CD4-positive, alpha-beta T cell treated with Interferon alpha-2 for 1 hour (primary cell): ENCODE measurements around the gene MET.
"Not testable (repeated sequence)": the region's sequence is repeated elsewhere in the genome, so short reads cannot be mapped to it uniquely, and the experiment has no call there.

Source experiments
- DNase-seq, 2 donors: peaks; one replicate each; pipeline ENCODE4 v3.0.0-alpha.2; 2020 to 2022

The MET gene

DNA sequence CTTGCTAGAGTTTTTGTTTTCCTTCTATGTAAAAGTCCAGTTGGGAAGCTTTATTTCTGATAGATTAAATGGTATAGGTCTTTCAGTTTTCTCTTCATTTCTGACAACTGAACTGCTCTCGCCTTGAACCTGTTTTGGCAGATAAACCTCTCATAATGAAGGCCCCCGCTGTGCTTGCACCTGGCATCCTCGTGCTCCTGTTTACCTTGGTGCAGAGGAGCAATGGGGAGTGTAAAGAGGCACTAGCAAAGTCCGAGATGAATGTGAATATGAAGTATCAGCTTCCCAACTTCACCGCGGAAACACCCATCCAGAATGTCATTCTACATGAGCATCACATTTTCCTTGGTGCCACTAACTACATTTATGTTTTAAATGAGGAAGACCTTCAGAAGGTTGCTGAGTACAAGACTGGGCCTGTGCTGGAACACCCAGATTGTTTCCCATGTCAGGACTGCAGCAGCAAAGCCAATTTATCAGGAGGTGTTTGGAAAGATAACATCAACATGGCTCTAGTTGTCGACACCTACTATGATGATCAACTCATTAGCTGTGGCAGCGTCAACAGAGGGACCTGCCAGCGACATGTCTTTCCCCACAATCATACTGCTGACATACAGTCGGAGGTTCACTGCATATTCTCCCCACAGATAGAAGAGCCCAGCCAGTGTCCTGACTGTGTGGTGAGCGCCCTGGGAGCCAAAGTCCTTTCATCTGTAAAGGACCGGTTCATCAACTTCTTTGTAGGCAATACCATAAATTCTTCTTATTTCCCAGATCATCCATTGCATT is 27.1 kb downstream of the MET start:
- no peak for DNase-seq

DNA sequence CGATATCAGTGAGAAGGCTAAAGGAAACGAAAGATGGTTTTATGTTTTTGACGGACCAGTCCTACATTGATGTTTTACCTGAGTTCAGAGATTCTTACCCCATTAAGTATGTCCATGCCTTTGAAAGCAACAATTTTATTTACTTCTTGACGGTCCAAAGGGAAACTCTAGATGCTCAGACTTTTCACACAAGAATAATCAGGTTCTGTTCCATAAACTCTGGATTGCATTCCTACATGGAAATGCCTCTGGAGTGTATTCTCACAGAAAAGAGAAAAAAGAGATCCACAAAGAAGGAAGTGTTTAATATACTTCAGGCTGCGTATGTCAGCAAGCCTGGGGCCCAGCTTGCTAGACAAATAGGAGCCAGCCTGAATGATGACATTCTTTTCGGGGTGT is 27.7 kb downstream of the MET start:
- no peak for DNase-seq

DNA sequence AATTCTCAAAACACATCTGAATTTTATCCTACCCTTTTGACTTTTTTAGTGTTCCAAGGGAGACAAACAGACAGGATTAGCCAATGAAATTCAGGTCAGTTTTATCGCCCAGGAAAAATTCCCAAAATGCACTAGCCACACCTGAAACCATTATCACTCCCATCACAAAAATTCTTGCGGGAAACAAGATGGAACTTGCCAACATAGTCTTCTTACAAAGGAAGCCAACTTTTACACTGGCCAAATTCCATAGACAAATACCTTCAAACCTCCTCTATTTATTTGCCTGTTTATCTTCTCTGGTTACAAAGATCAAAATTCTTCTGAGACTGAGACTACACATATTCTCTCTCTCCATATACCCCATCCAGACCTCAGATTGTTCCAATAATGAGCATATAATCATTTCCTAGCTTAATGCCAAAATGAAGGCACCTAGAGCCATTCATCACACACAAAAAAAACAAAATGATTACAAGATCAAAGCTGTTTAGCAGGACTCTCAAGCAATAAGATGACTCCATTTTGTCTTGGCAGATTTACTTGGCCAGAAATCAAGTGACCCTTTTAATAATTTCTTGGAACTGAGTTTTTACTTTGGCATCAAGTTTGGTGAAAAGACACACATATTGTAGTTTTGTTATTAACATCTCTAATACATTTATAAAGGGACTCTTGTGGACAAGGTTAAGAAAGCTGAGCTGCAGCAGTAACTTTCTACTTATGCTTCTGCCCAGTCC is 30.2 kb downstream of the MET start:
- no peak for DNase-seq

DNA sequence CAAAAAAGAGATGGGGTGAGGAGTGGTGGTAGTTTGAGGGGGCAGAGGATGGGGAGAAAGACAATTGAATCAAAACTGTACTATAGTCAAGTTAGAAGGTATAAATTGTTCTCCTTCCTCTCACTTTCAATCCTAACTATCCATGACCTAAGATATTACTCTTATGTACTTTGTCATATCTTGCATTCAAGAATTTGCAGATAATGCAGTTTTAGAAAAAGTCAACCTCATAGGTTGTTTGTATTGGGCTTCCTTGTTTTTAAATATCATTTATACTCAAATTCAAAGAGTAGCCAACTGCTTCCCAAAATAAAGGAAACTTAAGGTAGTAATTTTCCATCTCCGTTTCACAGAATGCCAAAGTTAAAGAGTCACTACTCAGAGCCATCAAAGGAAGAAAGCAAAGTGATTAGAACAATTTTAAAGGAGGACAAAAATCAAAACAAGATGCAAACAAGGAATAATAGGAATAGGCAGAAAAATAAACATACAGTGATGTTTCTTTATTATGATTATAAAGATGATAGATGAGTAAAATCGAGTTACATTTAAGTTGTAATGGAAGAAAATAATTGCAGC is 32.7 kb downstream of the MET start:
- no peak for DNase-seq

DNA sequence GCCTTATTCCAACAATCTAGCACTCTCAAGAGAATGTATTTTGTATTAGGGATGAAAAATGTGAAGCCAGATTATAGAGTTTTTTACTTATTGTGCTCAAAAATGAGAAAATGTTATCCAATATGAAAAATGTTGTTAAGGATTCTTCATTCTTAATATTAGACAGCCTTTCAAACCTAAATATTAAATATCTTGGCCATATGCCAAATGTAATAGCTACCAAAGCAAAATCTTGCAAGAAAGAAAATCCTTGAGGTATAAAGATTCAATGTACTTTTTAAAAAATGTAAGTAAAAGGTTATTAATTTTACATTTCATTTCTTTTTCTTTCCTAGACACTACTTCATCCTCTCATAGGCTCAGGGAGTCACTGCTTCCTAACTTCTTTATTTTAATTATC is 33.4 kb downstream of the MET start:
- DNase-seq: no peak

DNA sequence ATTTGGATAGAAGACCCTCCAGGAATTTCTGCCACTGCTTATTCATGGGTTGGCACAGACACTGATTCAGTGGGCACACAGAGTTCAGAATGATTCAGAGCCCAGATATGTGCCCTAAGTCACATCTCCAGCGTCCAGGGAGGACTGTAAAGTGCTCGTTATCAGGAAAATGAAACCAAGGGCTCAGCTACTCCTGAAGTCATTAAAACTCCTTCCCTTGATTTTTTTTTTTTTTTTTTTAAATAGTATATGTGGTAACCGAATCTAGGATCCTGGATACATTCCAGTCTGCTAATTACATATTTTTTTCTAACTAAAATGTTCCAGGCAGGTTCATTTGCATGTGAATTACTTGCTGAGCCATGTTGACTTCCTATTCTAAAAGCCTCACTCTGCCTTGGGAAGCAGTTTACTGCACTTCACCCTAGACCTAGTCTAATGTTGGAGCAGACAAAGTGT is 34.7 kb downstream of the MET start:
- no peak for DNase-seq

DNA sequence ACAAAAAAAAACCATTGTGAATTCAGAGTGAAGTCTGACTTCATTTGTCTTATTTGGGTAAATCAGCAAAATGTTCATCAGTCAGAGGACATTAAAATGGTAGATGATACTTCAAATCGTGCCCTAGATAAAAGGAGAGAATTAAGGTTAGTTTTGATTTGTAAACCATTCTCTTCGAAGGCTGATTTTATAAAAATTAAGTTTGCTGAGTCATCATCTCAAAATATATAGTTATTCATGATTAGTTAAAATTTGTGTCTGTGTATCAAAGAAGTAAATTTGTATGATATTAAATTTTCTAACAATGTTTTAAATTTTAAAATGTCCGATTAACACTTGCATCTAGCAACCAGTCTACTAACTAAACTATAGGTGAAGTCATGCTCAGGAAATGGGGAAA is 35.3 kb downstream of the MET start:
- DNase-seq: no peak

DNA sequence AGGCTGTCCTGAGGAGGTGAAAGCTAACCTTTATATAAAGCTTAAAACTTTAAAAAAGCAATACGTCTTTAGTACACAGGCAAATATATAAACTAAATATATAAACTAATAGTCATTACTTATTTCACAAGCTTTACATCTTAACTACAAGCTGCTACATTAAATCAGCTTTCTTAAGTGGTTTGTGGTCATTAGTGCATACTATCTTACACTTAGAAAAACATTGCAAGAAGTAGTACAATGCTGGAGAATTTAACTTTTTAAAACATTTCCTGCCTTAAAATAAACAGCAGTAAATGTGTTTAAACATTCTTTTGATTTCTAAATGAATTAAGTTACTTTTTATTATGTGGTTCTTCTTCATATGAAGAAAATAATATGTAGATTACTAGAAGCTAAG is 36.3 kb downstream of the MET start:
- DNase-seq: no peak

DNA sequence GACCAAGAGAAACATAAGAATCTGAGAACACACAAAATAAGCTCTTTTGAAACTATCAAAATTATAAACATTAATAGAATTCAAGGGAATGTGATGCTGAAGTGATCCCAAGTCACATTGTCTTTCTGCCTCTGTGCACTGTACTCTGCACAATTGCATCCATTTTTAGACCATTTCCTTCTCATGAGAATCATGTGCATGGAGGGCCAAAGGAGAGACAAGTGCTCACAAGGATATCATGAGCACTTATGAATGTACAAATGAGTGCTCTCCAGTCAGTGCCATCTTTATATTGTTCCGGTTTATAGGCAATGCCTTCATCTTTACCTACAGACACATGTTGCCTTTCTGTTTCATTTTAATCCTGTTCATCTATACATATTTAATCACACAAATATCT is 36.9 kb downstream of the MET start:
- no peak for DNase-seq

DNA sequence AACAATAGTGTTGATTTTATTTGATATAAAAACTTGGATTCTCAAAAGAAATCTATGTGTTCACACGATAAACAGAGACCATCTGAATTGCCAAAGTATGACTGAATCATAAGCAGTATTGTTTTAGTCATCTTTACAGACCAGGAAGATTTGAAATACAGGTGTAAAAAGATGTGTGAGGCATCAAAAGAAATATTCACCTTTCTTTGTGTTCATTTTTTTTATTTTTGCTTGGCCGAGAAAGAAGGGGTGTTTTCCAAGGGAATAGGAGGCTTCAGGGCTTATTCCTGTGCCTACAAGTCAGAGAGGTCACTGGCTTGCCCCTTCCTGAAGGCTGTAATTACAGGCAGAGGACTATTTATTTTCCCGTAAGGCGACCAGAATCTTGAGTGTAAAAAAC is 37.3 kb downstream of the MET start:
- no peak for DNase-seq

DNA sequence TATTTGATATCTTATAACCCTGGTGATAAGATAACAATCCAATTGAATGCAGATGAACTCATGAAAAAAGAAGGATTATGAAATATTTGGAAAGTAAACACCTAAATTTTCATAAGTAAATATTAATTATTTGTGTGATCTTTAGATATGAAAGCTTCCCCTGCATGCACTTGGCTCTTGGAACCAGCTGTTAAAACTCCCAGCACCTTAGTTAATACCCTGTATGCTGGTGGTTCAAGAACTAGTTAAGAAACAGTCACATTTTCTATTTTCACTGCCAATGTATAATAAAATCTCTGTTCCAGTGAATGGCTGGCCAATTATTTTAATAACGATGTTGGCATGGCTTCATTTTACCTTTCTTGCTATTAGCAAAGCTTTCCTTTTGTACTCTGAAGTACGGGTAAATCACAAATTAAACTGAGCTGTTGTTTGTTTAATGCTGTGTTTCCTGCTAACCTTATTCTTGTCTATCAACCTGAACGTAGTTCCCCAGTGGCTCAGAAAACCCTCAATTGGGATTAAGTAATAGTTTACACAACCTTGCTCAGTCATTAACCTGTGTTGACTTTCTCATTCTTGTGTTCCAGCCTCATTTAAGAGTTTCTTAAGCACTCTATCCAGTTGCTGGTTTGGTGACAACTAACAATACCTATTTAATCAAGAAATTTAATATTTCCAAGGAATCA is 38.9 kb downstream of the MET start:
- no peak for DNase-seq

DNA sequence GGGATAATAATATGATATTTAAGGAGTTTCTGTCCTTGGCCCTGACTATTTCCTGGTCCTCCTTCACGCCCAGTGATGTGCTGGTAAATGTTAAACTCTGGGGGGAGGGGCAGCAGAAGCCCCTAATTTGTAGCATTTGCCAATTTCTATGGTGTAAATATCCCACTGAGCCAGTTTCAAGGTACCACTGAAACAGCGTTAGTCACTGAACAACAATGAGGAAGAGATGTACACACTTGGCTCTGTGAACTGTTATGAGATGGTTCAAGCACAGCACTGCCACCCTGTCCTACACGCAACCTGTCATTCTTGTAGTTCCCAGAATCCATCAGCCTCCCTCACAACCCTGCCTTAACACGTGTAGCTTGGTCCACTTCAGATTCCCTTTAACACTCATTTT is 39.8 kb downstream of the MET start:
- DNase-seq: no peak

DNA sequence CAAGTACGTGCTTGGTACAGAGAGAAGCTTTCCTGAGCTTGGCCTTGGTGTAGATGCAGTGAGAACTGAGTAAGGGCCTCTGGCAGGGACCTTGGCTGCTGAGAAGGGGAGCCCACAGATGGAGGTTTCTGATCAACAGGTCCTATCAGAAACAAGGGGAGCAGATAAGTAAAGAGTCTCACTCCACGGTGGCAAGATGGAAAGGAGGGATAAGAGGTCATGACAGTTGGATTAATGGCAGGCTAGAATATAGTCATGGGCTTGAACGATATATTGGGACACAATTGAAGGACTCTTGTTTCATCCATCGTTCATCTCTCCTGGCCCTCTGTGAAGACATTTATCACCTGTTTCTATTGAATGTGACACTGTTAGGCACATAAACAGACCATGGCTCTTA is 41.5 kb downstream of the MET start:
- no peak for DNase-seq

DNA sequence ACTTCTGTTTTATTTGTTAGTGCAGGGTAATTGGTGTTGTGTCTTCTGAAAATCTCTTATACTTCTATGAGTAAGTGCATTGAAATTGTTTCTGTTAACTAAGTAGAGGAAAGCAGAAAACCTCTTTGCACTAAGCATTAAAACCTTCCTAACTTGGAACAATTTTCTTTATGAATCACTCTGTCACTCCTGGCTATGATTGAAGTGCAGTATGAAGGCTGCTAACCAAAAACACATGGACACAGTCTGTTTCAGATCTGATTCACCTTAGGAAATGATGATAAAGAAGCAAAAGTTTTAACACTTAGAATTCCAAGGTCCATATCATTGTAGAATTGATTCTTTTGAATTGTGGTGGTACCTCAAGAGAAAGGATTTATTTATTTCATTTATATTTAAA is 41.9 kb downstream of the MET start:
- DNase-seq: no peak

DNA sequence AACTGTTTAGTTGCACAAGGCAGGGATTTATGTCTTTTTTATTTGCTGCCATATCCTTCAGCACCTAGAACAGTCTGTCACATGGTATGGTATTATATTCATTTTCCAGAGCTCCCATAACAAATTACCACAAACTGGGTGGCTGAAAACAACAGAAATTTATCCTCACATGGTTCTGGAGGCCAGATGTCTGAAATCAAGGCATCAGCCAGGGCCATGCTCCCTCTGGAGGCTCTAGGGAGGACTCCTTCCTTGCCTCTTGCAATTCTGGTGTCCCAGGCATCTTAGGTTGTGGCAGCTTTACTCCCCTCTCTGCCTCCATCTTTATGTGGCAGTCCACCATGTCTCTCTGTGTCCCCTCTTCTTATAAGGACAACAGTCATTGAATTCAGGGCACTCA is 43.1 kb downstream of the MET start:
- no peak for DNase-seq

DNA sequence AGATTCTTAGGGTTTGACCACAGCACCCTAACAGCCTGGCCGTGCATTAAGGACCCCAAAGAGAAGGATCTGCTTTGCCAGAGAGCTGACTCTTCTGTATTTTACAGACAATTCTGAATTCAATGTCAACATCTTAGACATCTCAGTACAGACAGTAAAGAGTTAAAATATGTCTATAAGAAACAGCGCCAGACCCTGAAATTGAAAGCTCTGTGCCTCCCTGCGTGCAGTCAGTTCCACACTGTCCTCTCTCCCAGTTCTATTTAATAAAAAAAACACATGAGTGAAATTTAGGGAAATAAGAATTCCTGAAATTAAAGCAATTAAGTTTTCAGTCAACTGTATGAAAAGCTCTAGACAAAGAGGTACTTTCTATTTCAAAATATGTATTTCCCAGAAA is 45.1 kb downstream of the MET start:
- no peak for DNase-seq

DNA sequence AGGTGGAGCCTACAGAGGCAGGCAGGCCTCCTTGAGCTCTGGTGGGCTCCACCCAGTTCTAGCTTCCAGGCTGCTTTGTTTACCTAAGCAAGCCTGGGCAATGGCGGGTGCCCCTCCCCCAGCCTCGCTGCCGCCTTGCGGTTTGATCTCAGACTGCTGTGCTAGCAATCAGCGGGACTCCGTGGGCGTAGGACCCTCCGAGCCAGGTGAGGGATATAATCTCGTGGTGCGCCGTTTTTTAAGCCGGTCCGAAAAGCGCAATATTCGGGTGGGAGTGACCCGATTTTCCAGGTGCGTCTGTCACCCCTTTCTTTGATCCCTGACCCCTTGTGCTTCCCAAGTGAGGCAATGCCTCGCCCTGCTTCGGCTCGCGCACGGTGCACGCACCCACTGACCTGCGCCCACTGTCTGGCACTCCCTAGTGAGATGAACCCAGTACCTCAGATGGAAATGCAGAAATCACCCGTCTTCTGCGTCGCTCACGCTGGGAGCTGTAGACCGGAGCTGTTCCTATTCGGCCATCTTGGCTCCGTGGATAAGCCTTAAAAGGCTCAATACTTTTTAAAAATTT is 52.0 kb downstream of the MET start:
- DNase-seq: not testable (repeated sequence)

DNA sequence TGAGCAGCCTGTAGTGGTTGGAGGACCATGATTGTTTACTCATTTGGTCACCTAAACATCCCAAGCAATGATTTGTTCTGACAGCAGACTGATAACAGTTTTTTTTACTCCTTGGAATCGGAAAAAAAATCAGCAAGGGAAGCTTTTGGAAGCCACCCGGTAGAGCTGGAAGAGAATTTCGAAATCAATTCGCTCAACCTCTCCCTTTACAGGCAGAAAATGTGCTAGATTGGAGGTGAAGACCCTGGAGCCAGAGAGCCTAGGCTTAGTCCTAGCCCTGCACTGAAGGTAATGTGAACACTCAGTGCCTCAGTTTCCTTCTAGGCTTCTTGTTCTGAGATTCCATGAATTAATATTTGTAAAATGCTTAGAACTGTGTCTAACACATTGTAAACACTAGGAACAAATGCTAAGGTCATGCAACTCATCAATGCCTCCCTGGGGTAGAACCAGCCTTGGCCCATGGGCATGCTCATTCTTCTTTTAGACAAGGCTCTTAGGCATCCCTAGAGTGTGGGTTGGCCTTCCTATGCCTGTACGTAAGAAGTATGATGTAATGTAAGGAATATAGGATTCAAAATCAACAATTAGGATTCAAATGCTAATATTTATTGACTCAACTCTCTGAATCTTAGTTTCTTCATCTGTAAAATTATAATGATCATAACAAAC is 52.7 kb downstream of the MET start:
- no peak for DNase-seq

DNA sequence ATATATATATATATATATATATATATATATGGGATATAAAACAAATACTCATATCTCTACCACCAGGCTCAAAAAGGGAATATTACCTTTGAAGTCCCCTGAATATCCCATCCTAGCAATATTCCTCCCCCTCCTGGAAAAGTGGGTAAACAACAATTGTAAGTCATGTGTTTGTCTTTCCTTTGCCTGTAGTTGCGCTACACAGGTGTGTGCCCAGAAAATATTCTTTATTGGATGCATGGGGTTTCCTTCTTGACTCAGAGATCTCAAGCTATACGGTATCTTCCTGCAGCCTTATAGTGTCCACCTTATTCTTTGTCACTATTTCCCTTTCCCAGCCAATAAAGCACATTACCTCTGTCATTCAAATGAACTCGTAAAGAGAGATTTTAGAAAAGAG is 54.2 kb downstream of the MET start:
- no peak for DNase-seq

DNA sequence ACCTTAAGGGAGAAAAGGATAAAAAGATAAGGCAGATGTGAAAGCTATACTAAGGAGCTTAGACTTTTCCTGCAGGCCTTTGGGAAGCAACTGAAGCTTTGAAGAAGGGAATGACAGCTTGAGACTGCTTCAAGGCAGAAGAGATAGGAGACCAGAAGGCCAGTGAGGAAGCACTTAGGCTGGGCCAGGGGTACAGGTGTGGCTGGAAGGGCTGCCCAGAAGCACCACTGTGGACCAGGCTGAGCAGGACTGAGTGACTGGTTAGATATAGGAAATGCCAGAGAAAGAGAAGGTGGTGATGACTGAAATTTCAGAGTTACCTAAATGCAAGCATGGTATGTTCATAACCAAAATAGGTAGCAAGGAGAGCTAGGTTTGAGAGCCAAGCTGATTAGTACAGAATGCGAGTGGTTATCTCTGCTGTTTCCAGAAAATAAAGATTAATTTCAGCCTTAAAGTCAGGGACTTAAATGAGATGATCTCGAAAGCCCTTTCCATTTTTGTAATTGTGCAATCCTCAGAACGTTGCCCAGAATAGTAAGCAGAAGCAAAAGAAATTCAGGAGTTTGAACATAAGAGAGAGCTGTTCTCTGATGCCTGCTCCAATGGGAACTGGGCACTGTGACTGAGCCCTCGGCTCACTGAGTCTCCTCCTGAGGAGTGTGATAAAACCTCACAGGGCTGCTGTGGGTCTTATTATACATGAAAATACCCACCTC is 54.9 kb downstream of the MET start:
- DNase-seq: no peak

DNA sequence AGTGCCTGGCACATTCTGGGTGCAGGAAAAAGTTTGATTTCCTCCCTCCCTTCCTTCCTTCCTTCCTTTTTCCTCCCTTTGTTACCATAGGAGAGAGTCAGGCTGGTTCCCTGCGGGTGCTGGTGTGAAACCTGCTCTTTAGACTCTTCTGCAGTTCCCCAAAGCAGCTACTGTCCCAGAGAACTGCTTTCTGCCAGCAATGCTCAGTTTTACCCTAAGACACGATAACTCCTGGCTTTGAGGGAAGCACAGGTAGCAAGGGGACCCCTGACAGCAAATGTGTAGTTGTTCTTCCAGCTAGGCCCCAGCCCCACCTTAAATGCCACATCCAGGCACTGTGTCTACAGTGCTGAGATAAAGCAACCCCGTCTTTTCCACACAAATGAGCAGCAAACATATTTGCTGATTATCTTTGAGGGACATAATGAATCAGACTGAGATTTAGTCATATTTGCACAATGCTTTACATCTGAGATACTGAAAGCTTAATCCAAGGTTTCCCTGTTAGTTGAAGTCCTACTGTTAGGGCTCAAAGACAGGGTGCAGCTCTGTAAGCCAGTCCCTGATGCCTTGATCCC is 55.5 kb downstream of the MET start:
- no peak for DNase-seq

DNA sequence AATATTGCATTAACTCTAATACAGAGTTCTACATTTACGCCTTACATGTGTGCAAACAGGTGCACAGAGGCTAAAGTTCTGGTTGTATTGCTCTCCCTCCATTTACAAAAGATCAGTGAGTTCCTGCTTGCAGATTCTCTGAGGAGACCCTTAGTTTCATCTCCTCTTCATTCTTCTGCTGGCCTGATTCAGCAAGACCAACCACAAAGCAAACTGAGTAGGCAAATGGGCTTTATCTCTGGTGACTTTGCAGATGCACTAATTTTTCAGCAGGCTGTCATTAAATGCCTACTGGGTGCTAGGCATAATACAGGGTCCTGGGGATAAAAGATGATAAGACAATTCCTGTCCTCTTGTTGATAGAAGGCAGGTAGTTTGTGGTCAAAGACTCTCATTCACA is 56.4 kb downstream of the MET start:
- no peak for DNase-seq
